Spleen (tissue), 7 donors: Measurements from ENCODE around the gene BPIFB2.

ENCODE experiments used
- POLR2A ChIP-seq, 3 donors: fragments of 450-650 bp; IDR thresholded peaks; one replicate each; pipeline ENCODE4 v1.5.1; 2017; ENCODE audit warnings: antibody characterized with exemption in 3 of 3, mild to moderate bottlenecking in 1 of 3
- TF ChIP-seq, protein P1 (sequence below), 11 experiments: fragments of 200-600 bp in 7 of 11; fragments of 450-650 bp in 4 of 11; sonication (generic) in 4 of 11; IDR thresholded peaks in 8 of 11; conservative IDR thresholded peaks in 3 of 11; 1 replicate in 7 of 11; 2 replicates in 4 of 11; pipeline versions ENCODE4 v1.4.0 to v1.8.0; 2016 to 2021; ENCODE audit warnings: antibody characterized with exemption in 11 of 11, inconsistent platforms in 4 of 11, mild to moderate bottlenecking in 1 of 11
- donor health status: DM: no; HTN: no; CAD: no; lungs with moderate emphysema.
- donor health status: DM: no; HTN: no; CAD: no.
- donor health status: DM: no; HTN: no; CAD: no.

DNA sequence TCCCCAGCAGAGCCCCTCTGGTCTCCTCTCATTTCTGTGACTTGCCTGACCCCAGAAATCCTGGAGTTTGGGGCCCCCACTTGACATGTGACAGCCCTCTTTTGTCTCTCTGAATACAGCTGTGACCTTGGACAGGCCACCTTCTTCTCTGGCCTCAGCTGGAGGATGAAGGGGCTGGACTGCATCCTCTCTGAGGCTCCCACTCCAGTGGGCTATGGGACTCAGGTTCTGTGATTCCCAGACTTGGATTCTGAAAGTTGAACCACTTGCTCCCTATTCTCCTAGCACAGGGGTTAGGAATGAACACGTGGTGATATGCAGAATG lies 55.3 kb downstream of the BPIFB2 start:
- TF ChIP-seq, protein P1, sequence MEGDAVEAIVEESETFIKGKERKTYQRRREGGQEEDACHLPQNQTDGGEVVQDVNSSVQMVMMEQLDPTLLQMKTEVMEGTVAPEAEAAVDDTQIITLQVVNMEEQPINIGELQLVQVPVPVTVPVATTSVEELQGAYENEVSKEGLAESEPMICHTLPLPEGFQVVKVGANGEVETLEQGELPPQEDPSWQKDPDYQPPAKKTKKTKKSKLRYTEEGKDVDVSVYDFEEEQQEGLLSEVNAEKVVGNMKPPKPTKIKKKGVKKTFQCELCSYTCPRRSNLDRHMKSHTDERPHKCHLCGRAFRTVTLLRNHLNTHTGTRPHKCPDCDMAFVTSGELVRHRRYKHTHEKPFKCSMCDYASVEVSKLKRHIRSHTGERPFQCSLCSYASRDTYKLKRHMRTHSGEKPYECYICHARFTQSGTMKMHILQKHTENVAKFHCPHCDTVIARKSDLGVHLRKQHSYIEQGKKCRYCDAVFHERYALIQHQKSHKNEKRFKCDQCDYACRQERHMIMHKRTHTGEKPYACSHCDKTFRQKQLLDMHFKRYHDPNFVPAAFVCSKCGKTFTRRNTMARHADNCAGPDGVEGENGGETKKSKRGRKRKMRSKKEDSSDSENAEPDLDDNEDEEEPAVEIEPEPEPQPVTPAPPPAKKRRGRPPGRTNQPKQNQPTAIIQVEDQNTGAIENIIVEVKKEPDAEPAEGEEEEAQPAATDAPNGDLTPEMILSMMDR (IDR thresholded peaks at IDR 0.05 in 8 of 11, conservative IDR thresholded peaks at IDR 0.05 in 3 of 11): no peak
- no peak for TF ChIP-seq POLR2A (IDR thresholded peaks at IDR 0.05)
